Mesothelial cell of epicardium (in vitro differentiated cells): ENCODE results near the gene SART1. TPM values are rescaled to one million over a fixed set of nuclear protein-coding genes. Genes with fewer than 3 reads are reported as not detected.
"Not testable (repeated sequence)": the region's sequence is repeated elsewhere in the genome, so short reads cannot be mapped to it uniquely, and the experiment has no call there.

Experiments used
- DNase-seq, 2 experiments: peaks; one replicate each; pipeline ENCODE4 v3.0.0; 2021; ENCODE audit warnings: low spot score in 2 of 2; ENCODE audit not compliant: unreplicated experiment in 2 of 2
- H3K27ac Mint-ChIP-seq: 2 replicates; pipeline ENCODE4 v1.8.0; 2021; ENCODE audit warnings: mixed read lengths
- H3K27me3 Mint-ChIP-seq: 2 replicates; pipeline ENCODE4 v1.8.0; 2021; ENCODE audit warnings: low read depth, mixed read lengths
- H3K36me3 Mint-ChIP-seq: 2 replicates; pipeline ENCODE4 v1.8.0; 2021; ENCODE audit warnings: mixed read lengths
- H3K4me1 Mint-ChIP-seq: 2 replicates; pipeline ENCODE4 v1.8.0; 2021; ENCODE audit warnings: mixed read lengths
- H3K4me3 Mint-ChIP-seq: 2 replicates; pipeline ENCODE4 v1.8.0; 2021; ENCODE audit warnings: mild to moderate bottlenecking, moderate library complexity, mixed read lengths
- H3K9me3 Mint-ChIP-seq: 2 replicates; pipeline ENCODE4 v1.8.0; 2021; ENCODE audit warnings: mixed read lengths
- total RNA-seq: library from RNA; stranded (reverse); gene quantifications from 3 replicates; pipeline ENCODE4 v1.2.1, GENCODE V29; 2021
- TF ChIP-seq, protein P1 (sequence below): fragments of 200-600 bp; sonication (generic); IDR thresholded peaks from one replicate; pipeline ENCODE4 v1.5.0; 2021; ENCODE audit warnings: antibody characterized with exemption; ENCODE audit not compliant: unreplicated experiment

SART1 gene
- total RNA-seq, 1 donor from 2014 or later, result 54.4 TPM

DNA sequence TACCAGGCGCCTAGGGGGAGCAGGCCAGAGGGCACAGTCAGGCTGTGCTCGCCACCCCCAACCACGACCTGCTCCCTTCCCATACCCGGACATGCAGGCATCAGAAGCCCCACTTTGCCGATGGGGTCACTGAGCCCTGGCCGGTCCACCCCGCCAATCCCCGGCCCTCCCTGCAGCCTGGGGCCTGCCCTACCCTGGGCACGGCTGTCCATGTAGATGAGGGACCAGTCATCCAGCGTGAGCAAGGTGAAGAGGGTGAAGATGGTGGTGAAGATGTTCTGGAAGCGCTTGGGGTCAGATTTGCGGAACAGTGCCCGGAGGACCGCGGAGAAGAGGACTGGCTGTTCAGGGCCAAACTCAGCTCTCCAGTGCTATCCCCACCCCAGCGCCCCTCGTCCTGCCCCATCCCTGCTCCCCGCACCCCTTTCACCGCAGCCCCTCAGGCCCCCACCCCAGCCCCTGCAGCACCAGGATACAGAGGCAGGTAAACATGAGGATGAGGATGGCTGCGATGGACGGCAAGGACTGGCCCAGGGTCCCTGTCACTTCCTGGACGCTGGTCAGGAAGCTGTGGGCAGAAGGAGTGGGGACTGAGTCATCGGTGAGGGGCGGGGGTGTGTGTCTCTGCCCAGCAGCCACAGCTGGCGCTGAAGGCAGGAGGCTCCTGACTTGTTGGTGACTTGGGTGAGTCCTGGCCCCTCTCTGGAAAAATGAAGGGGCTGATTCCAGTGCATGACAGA lies 59.3 kb downstream of the SART1 start:
- Mint-ChIP-seq H3K27me3 (peaks cover 15% of the 10 kb centered on the region), H3K27ac (no peak overlapping the region), H3K4me3 (no peak overlapping the region), H3K36me3 (no peaks in the 10 kb centered on the region), H3K4me1 (peaks cover 4% of the 10 kb centered on the region), H3K9me3 (no peaks in the 10 kb centered on the region)
- no peak for DNase-seq
- TF ChIP-seq, protein P1, sequence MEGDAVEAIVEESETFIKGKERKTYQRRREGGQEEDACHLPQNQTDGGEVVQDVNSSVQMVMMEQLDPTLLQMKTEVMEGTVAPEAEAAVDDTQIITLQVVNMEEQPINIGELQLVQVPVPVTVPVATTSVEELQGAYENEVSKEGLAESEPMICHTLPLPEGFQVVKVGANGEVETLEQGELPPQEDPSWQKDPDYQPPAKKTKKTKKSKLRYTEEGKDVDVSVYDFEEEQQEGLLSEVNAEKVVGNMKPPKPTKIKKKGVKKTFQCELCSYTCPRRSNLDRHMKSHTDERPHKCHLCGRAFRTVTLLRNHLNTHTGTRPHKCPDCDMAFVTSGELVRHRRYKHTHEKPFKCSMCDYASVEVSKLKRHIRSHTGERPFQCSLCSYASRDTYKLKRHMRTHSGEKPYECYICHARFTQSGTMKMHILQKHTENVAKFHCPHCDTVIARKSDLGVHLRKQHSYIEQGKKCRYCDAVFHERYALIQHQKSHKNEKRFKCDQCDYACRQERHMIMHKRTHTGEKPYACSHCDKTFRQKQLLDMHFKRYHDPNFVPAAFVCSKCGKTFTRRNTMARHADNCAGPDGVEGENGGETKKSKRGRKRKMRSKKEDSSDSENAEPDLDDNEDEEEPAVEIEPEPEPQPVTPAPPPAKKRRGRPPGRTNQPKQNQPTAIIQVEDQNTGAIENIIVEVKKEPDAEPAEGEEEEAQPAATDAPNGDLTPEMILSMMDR, result no peak

DNA sequence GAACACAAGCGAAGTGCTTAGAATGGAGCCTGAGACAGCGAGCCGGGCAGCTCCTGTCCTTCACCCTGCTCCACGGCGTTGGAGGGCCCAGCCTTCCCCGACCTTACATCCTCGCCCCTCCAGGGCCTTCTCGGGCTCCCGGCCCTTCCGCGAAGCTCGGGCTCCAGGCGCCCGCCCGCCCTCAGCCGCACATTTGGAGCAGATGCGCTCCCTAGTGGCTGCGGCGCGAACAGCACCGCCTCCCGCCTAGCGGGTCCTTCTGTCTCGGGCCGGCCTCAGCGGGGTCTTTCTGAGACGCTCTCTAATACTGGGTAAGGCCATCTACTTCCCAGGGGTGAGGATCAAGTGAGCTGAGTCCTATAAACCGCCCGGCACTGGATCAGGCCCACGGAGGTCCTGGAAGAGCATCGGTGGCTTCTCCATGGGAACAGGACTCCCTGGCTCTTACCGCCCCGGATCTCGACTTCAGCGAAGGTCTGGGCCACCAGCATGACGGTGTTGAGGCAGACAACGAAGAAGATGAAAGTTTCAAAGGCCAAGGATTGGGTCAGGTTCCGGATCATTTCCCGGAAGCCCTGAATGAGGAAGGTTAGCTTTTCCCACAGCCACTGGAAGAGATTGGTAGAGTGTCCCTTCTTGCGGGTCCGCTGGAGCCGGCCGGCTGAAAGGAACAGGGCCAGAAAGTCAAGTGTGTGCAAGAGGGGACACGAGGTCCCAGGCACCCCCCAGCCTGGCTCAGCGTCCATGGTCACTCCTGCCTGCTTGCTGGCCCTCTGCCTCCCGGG lies 61.1 kb downstream of the SART1 start:
- H3K4me3 Mint-ChIP-seq, result no peak overlapping the region

DNA sequence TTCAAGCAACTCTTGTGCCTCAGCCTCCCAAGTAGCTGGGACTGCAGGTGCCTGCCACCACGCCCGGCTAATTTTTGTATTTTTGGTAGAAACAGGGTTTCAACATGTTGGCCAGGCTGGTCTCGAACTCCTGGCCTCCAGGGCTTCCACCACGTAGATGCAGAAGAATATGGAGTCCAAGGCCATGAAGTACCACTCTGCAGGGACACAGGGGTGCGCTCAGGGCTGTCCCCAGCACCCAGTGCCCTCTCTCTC lies 61.6 kb downstream of the SART1 start:
- not testable (repeated sequence) for H3K4me1 Mint-ChIP-seq, H3K27ac Mint-ChIP-seq, H3K9me3 Mint-ChIP-seq, H3K4me3 Mint-ChIP-seq, DNase-seq, H3K36me3 Mint-ChIP-seq
- peaks cover 22% of the 10 kb centered on the region for H3K27me3 Mint-ChIP-seq

More for the DNA sequence above, 61.1 kb downstream of the SART1 start:
- peaks cover 4% of the 10 kb centered on the region for H3K4me1 Mint-ChIP-seq
- H3K36me3 Mint-ChIP-seq, result no peaks in the 10 kb centered on the region
- peak; percentile 56 to 90 for DNase-seq
- H3K9me3 Mint-ChIP-seq, result no peaks in the 10 kb centered on the region
- TF ChIP-seq, protein P1, result peak; percentile 94
- H3K27me3 Mint-ChIP-seq, result peaks cover 18% of the 10 kb centered on the region
- H3K27ac Mint-ChIP-seq, result no peak overlapping the region

DNA sequence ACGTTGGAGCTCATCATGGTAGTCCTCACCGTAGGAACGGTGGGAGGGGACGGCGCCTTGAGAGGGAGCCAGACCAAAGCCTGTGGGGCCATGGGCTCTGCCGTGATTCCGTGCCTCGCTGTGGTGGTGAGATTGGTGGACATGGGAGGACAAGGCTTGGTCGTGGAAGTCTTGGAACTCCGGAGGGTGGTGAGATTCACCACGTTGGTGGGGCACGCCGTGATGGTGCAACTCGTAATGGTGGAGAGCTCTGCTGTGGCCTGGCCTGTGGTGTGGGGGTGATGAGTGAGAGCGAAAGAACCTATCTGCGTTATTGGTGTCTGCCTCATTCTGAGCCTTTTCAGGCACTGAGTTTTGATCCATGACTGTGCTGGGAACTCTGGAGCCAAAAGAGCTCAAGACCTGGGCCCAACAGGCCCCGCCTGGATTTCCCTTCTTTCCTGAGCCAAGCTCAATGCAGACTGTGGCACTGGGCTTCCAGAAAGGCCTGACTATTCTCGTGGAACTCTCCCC lies 64.5 kb downstream of the SART1 start, which contains the start of gene CATSPER1:
Gene CATSPER1, minus strand, starts transcription at position 463 of the 513 bp plus-strand sequence. Its CDS starts 100 bp downstream, at position 363.
- H3K4me3 Mint-ChIP-seq, result no peak within 1 kb of the TSS
- no peaks in the 10 kb centered on the region for H3K9me3 Mint-ChIP-seq
- no peak for DNase-seq
- TF ChIP-seq, protein P1, result no peak
- peaks cover 4% of the 10 kb centered on the region for H3K4me1 Mint-ChIP-seq
- H3K36me3 Mint-ChIP-seq, result no peaks in the 10 kb centered on the region
- no peak within 1 kb of the TSS for H3K27ac Mint-ChIP-seq
- peaks cover 25% of the 10 kb centered on the region for H3K27me3 Mint-ChIP-seq

Other genes with a start within 250 kb of the SART1 start
- gene KAT5, start 249.5 kb upstream of the SART1 start, total RNA-seq, result 72.0 to 77.8 TPM (median 77.1 TPM) in 3 replicates
- 41.8 to 45.0 TPM (median 42.4 TPM) in 3 replicates for gene RNASEH2C, start 240.9 kb upstream of the SART1 start, total RNA-seq
- 23.3 to 24.9 TPM (median 24.3 TPM) in 3 replicates for gene AP5B1, start 180.8 kb upstream of the SART1 start, total RNA-seq
- gene OVOL1, start 174.7 kb upstream of the SART1 start, total RNA-seq, result 3.9 to 4.7 TPM (median 4.3 TPM) in 3 replicates
- 6.8 to 10.7 TPM (median 7.5 TPM) in 3 replicates for gene SNX32, start 127.8 kb upstream of the SART1 start, total RNA-seq
- gene CFL1, start 103.6 kb upstream of the SART1 start, total RNA-seq, result 730 to 758 TPM (median 736 TPM) in 3 replicates
- gene MUS81, start 101.3 kb upstream of the SART1 start, total RNA-seq, result 73.3 to 74.9 TPM (median 73.7 TPM) in 3 replicates
- 203 to 216 TPM (median 211 TPM) in 3 replicates for gene EFEMP2, start 88.9 kb upstream of the SART1 start, total RNA-seq
- not detected in 3 replicates for gene CTSW, start 81.9 kb upstream of the SART1 start, total RNA-seq
- 62.4 to 63.9 TPM (median 62.9 TPM) in 3 replicates for gene FIBP, start 73.3 kb upstream of the SART1 start, total RNA-seq
- 12.3 to 13.8 TPM (median 12.8 TPM) in 3 replicates for gene CCDC85B, start 71.1 kb upstream of the SART1 start, total RNA-seq
- 2.7 to 4.3 TPM (median 3.1 TPM) in 3 replicates for gene FOSL1, start 61.3 kb upstream of the SART1 start, total RNA-seq
- 33.4 to 34.9 TPM (median 33.9 TPM) in 3 replicates for gene C11orf68, start 42.7 kb upstream of the SART1 start, total RNA-seq
- gene DRAP1, start 42.3 kb upstream of the SART1 start, total RNA-seq, result 68.5 to 74.4 TPM (median 70.9 TPM) in 3 replicates
- not detected in 3 replicates for gene TSGA10IP, start 16.3 kb upstream of the SART1 start, total RNA-seq
- 34.0 to 37.0 TPM (median 34.2 TPM) in 3 replicates for gene EIF1AD, start 40.4 kb downstream of the SART1 start, total RNA-seq
- gene BANF1, start 40.8 kb downstream of the SART1 start, total RNA-seq, result 170 to 195 TPM (median 176 TPM) in 3 replicates
- 1.1 to 1.2 TPM (median 1.2 TPM) in 3 replicates for gene CST6, start 50.3 kb downstream of the SART1 start, total RNA-seq
- gene CATSPER1, start 64.7 kb downstream of the SART1 start, total RNA-seq, result not detected in 3 replicates
- gene GAL3ST3, start 87.4 kb downstream of the SART1 start, total RNA-seq, result 4.7 to 5.7 TPM (median 4.9 TPM) in 3 replicates
- gene SF3B2, start 90.6 kb downstream of the SART1 start, total RNA-seq, result 182 to 201 TPM (median 195 TPM) in 3 replicates
- 81.6 to 88.0 TPM (median 87.0 TPM) in 3 replicates for gene PACS1, start 108.5 kb downstream of the SART1 start, total RNA-seq